Epithelial cell of esophagus (primary cell): ENCODE results near the gene GPR17.

Source experiments
- DNase-seq: peaks from one replicate; pipeline ENCODE4 v3.0.0; 2010; ENCODE audit warnings: low read depth
- H3K4me3 ChIP-seq: 2 replicates; pipeline ENCODE4 v1.5.1; 2011; ENCODE audit warnings: mild to moderate bottlenecking, low read length, control low read depth
- TF ChIP-seq, protein P1 (sequence below): IDR thresholded peaks from 2 replicates; pipeline ENCODE4 v1.5.1; 2011; ENCODE audit warnings: low read depth, mild to moderate bottlenecking, low read length, control low read depth, inconsistent platforms; ENCODE audit not compliant: insufficient read depth; ENCODE audit errors: missing control alignments

GPR17 gene

DNA sequence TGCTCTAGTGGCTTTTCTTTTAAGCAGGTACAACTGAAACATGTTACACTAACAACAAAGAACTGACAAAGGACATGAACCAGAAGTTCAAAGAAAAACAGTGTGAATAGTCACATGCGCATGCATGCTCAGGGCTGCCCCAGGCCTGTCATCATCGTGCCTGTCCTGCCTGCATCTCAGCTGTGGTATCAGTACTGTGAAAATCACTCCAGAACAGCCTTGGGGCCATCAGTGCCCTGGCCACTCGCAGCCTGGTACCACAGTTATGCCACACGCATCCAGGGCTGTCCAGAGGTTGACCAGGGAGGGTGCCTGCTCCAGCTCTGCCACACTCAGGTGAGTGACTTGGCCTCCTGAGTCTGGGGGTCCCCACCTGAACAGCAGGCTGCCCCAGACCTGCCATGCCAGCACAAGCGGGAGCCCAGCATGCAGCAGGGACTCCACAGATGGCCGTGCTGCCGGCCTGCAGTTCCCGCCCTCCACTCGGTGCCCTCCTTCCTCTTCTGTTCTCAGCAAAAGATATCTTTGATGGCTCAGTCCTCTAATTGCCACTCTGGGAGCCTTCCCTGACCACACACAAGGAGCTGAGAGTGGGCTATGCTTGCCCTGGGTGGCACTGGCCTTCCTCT, 17.1 kb downstream of the GPR17 start:
- TF ChIP-seq, protein P1, sequence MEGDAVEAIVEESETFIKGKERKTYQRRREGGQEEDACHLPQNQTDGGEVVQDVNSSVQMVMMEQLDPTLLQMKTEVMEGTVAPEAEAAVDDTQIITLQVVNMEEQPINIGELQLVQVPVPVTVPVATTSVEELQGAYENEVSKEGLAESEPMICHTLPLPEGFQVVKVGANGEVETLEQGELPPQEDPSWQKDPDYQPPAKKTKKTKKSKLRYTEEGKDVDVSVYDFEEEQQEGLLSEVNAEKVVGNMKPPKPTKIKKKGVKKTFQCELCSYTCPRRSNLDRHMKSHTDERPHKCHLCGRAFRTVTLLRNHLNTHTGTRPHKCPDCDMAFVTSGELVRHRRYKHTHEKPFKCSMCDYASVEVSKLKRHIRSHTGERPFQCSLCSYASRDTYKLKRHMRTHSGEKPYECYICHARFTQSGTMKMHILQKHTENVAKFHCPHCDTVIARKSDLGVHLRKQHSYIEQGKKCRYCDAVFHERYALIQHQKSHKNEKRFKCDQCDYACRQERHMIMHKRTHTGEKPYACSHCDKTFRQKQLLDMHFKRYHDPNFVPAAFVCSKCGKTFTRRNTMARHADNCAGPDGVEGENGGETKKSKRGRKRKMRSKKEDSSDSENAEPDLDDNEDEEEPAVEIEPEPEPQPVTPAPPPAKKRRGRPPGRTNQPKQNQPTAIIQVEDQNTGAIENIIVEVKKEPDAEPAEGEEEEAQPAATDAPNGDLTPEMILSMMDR = no peak
- no peak overlapping the region for H3K4me3 ChIP-seq
- DNase-seq = peak; percentile 25

DNA sequence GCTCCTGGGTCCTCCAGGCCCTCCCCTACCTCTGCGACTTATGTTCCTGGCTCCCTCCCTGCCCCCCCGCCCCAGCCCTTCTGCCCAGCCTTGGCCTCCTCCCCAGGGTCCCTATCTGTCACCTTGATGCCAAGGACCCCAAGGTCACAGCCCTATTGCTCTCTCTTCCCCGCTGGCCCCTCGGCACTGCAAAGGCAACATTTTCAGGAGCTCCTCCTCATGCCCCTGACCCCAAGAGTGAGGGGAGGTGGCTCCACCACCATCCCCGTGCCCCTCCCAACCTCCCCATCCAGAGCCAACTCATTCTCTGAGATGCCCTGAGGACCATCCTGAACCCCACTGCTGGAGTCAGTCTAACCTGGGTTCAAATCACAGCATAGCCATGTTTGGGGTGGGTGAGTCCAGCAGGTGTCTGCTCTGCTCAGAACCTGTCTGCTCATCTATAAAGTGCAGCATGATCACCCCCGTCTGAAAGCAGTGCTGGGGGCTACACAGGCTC, 17.7 kb downstream of the GPR17 start:
- H3K4me3 ChIP-seq = no peak overlapping the region
- DNase-seq = no peak
- TF ChIP-seq, protein P1 = no peak

DNA sequence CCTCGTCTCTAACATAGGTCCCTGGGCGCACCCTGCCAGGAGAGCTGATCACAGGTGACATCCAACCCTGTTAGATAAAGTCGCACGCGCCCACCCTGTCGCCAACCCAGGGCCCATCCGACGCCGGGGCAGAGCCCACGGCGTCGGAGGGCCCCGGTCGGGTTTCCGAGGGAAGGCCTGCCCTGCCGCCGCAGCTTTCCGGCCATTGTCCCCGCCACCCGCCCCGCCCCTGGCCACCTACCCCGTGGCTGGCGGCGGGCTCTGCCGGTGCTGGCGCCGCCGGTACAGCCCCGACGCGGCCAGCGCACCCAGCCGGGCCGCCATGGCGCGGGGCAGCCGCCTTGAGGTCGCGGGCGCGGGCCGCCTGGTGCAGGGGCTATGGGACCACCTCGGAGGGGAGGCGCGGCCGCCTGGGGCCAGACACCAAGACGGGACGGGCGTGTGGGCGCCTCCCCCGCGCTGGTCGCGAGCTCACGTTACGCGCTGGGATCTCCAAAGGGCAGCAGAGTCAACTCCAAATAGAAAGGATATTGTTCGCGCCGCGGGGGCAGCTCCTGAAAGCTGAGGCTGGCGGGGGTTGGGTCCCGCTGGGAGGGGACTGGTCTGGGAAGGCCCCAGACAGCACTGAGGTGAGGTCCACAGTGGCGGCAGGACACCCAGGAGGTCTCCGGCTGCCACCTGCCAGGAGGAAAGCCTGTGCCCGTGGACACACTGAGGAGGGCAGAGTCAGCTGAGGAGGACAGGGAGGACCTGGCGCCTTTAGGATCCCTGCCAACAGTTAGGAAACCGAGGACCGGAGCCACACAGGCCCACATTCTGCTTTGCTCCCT, 18.3 kb downstream of the GPR17 start:
- no peak for DNase-seq
- TF ChIP-seq, protein P1 = no peak
- H3K4me3 ChIP-seq = no peak overlapping the region

DNA sequence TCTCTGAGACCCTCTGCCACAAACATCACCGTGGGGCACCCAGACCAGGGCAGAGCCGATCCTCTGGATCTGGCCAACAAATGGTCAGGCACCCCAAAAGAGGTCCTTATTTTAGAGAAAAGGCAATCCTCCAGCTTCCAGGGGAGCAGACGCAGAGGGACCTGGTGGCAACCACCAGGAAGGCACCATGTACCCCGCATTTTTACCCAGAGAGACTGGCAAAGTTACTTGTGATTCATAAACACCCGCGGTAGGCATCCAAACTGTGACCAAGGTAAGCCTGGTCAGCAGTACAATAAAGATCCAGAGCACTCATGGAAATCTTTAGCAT, 18.9 kb downstream of the GPR17 start:
- TF ChIP-seq, protein P1 = no peak
- H3K4me3 ChIP-seq = no peak overlapping the region
- DNase-seq = no peak

DNA sequence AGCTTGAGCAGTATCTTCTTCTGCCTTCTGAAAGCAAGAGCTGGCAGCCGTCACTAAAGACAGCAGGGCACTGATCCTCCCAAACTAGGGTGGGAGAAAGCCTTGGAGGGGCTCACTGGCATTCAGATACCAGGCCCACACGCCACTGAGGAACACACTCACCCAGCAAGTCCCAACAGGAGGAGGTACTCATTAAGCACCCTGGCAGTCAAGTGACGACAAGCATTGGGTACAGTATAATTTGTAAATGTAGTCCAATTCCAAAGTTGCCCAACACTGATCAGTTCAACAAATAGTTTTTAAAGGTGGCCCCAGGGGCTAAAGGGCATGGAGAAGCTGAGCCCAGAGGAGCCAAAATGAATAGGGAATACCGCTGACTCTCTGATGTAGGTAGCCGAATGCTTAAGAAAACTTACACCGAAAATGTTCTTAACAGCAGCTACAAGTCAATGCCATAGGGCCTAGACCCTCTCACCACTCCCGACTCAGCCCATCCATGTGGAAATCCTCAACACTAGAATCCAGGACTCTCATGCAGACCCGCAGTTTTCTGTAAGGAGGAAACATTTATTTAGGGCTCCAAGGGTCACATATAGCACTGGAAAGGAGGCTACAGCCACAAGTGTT, 19.4 kb downstream of the GPR17 start:
- H3K4me3 ChIP-seq = no peak overlapping the region
- TF ChIP-seq, protein P1 = no peak
- peak; percentile 34 for DNase-seq

DNA sequence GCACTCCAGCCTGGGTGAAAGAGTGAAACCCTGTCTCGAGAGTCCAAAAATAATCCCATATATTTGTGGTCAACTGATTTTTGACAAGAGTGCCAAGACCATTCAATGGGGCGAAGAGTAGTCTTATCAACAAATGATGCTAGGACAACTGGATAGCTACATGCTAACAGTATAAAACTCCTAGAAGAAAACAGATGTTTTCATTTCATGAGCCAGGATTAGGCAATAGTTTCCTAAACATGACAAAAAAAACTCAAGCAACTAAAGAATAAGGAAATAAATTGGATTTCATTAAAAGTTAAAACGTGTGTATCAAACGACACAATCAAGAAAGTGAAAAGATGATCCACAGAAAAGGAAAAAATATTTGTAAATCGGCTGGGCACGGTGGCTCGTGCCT, 23.1 kb downstream of the GPR17 start:
- TF ChIP-seq, protein P1 = no peak
- H3K4me3 ChIP-seq = no peak overlapping the region
- DNase-seq = no peak
